GM18861 (cell line): ENCODE data around the gene MGAT4B.

Experiments used
- ATAC-seq: cut with Tn5 transposase; IDR thresholded peaks from one replicate; pipeline ENCODE4 v1.9.1; 2021; ENCODE audit not compliant: unreplicated experiment

The MGAT4B gene

GRCh38 chr5:179827680-179828079, 21.0 kb upstream of the MGAT4B start:
- ATAC-seq = no peak

DNA sequence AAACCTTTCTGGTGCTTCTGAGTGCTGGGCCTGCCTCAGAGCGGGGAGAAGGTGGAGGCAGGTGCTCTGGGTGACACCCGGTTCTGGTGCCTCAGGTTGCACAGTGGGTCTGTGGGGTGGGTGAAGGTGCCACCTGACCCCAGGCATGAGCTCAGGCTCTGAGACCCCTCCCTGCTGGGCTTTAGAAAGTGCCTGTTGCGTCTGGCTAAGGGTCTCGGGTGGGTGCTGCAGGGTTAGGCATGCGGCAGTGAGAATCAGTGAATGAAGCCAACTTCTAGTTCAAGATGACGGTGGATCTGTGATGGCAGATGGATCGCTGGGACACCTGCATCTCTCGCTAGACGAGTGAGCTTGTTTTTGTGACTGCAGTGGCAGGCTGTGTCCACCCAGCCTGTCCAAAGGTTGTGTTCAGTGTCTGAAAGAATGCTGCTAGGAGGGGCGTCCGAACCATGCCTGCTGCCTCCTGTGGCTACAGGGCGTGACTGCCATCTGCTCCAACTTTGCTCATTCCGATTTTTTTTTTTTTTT, 19.1 kb upstream of the MGAT4B start:
- no peak for ATAC-seq

- ATAC-seq = no peak
Observed at GRCh38 chr5:179824745-179825112, 18.1 kb upstream of the MGAT4B start.

DNA sequence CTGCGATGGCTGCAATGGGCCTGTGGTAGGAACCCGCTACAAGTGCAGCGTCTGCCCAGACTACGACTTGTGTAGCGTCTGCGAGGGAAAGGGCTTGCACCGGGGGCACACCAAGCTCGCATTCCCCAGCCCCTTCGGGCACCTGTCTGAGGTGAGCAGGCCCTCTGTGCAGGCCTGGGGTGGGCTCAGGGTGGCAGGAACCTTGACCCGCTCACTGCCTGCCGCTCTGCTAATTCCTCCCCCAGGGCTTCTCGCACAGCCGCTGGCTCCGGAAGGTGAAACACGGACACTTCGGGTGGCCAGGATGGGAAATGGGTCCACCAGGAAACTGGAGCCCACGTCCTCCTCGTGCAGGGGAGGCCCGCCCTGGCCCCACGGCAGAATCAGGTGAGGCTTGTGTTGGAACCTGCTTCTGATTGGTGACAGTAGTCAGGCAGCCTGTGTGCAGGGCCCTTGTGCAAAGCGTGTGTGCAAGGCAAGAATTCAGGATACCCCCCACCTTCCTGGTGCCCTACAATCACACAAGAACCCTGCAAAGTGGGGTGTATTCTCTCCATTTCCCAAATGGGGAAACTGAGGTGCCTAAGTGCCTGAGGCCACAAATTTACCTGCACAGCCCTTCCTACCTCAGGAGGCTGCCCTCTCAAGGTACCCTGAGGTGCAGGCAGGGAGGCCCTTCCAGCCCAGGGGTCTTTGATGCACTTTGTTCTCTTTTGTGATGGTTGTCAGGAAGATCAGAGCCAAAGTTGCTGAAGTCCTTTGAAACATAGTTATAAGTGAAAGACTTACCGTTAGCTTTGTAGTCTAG, 17.5 kb upstream of the MGAT4B start:
- ATAC-seq = no peak

GRCh38 chr5:179822444-179822990, 15.9 kb upstream of the MGAT4B start:
- ATAC-seq = no peak

DNA sequence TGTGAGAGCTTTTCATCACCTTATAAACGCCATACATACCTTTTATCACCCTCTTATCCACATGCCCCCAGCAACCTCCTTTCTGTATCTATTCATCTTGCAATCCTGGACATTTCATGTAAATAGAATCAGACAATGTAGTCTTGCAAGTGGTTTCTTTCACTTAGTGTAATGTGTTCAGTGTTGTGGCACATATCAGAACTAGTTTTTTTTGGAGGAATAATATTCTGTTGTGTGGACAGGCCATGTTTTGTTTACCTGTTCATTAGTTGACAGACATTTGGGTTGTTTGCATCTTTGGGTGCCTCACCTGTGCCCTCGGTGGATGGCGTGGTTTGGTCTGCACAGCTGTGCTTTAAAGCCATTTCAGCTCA, 15.4 kb upstream of the MGAT4B start:
- ATAC-seq = no peak

GRCh38 chr5:179821298-179822058, 14.8 kb upstream of the MGAT4B start:
- peak; percentile 30 for ATAC-seq

DNA sequence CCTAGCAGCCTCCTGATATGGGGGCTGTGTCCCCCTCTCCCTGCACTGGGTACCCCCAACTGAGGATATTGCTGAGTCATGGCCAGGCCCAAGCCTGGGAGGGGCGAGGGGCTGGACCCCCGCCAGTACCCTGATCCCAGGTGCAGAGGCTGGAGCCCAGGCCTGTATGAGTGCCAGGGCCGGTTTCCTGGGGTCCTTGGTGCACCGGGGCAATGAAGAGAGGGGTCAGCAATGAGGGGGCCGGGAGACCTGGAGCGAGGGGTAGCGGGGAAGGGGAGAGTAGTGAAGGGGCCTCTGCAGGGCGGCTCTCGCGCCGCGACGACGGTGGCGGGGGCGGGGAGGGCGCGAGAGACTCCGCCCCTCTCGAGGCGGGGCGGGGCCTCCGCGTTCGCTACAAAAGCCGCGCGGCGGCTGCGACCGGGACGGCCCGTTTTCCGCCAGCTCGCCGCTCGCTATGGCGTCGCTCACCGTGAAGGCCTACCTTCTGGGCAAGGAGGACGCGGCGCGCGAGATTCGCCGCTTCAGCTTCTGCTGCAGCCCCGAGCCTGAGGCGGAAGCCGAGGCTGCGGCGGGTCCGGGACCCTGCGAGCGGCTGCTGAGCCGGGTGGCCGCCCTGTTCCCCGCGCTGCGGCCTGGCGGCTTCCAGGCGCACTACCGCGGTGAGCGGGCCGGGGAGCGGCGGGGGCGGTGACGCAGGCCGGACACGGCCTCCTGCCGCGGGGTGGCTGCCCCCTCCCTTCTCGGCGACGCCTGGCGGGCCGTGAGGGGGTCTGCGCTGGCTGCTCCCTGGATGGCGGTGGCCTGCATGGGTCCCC, 14.0 kb upstream of the MGAT4B start, which contains the start of gene SQSTM1:
Gene SQSTM1, plus strand, starts transcription at position 423 of the 815 bp plus-strand sequence. Its CDS starts 32 bp downstream, at position 455.
- peak; percentile 43 for ATAC-seq

DNA sequence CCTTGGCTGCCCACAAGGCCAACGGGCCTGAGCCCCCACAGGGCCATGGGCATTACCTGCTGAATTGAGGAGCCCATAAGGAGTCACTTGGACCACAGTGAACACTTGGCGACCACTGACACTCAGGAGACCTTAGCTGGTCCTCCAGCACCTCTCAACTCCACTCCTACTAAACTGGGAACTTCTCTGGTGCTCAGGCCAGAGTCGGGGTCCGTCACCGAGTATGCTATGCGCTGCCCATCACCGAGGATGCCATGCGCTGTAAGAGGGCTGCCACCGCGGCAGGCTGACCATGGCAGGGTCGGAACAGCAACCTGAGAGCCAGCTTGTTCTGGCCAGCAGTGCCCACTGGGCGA, 13.4 kb upstream of the MGAT4B start:
- no peak for ATAC-seq

DNA sequence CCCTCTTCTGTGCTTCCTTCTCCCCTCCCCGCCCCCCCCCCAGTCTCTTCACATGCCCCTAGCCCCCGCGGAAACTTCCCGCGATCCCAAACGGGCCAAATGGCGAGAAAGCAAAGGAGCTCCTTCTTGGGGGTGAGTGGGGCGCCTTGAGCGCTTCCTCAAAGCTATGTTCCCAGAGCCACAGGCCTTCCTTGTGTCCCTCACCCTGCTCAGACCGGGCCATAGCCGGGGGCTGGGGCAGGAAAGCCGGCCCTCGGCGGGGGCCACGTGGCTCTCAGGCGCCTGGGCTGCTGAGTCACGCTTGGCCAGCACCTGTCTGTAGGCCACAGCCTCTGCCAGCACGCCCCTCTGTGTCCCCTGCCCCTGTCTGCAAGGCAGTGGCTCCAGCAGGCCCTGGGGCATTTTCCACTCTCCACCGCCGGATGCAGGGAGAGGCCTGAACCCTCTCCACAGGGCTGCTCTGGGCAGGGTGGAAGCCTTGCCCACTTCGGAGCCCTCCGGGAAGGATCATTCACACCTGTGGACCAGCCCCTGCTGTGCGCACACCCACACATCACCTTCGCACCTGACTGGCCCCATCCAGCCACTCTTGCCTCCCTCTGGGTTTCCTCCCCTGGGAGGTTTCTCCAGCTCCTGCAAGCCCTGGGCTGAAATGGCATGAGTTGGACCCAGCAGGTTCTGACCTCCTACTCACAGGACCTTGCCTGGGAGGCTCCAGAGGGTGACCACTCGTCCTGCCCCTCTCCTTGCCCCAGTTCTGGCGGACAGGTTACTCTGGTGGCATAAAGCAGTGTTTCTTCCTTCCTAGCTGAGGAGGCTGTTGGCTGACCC, 12.8 kb upstream of the MGAT4B start:
- no peak for ATAC-seq

GRCh38 chr5:179818746-179819295, 12.2 kb upstream of the MGAT4B start:
- ATAC-seq = peak; percentile 56

- no peak for ATAC-seq
Observed at GRCh38 chr5:179817890-179818745, 11.5 kb upstream of the MGAT4B start.

GRCh38 chr5:179817470-179817840, 10.8 kb upstream of the MGAT4B start:
- ATAC-seq = no peak

DNA sequence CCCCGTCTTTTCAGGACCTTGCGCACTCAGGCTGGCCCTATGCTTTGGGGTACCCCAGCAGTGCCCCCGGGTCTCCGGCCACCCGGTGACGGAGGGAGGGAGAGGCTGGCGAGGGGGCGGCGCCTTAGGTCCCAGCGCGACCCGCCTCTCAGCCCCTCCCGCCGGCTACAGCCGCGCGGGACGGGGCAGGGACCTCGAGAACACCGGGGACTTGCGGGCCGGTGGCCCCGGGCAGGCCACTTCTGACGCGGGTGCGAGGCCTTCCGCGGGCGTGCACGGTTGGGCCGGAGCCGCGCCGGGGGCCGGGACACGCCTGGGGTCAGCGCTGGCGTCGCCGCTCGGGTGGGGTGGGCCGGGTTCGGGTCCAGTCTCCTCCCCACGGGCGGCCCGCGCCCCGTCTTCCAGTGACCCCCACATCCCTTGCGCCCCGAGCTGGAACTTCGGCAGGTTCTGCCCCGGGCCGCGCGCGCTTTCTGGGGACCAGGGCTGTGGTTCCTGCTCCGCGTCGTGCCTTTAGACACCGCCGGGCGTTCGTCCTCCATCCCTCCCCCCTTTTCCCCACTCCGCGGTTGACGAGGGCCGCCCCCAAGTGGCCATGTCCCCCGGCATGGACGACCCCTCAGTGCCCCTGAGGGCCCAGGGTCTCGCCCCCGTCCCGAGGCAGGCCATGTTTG, 10.3 kb upstream of the MGAT4B start:
- no peak for ATAC-seq

DNA sequence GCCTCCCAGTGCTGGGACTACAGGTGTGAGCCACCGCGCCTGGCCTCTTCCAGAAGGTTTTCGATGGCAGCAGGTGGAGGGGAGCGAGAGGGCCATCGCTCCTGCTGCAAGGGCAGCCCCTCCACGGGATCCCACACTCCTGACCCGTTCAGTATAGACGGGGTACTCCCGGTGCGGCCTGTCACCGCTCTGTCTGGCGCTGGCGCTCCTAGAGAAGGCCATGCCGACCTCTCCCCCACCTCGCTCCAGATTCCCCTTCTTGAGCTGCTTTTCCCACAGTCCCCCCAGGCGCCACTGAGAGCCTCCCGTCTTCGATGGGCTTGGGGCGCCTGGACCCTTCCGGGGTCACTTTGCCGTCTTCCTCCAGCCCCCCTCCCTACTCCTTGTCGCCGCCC, 9.7 kb upstream of the MGAT4B start:
- ATAC-seq = no peak

- ATAC-seq = no peak
Observed at GRCh38 chr5:179815491-179816249, 9.0 kb upstream of the MGAT4B start.

DNA sequence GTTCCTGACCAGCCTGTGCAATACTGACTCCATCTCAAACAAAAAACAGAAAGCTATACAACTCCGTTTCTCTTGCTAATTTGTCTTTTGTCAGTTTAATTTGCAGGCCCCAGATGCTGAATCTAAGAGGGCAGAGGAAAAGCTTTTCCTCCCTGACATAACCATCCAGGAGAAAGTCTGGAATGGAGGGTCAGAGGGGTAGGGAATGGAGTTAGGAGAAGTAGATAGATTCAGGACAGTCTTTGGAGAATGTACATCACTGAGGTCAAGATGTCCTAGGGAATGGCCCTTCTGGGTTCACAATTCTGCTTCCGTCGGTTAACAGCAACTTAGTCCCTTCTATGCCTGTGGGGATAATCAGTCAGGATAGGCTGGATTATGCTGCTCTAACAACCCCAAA, 7.4 kb upstream of the MGAT4B start:
- ATAC-seq = no peak
